GM18867 (cell line): ENCODE data around the gene SDCCAG8.

Experiments used
- ATAC-seq: cut with Tn5 transposase; IDR thresholded peaks from one replicate; pipeline ENCODE4 v1.9.1; 2021; ENCODE audit warnings: mild to moderate bottlenecking, moderate library complexity; ENCODE audit not compliant: unreplicated experiment

SDCCAG8 gene

GRCh38 chr1:243535014-243535413, 279.2 kb downstream of the SDCCAG8 start:
- no peak for ATAC-seq

- no peak for ATAC-seq
Measured at GRCh38 chr1:243539636-243540035, 283.8 kb downstream of the SDCCAG8 start.

GRCh38 chr1:243542739-243543415, 287.0 kb downstream of the SDCCAG8 start:
- no peak for ATAC-seq

- no peak for ATAC-seq
Measured at GRCh38 chr1:243543501-243543900, 287.7 kb downstream of the SDCCAG8 start.

GRCh38 chr1:243546457-243546856, 290.6 kb downstream of the SDCCAG8 start:
- ATAC-seq, result no peak

- no peak for ATAC-seq
Measured at GRCh38 chr1:243547891-243548290, 292.1 kb downstream of the SDCCAG8 start.

- no peak for ATAC-seq
Measured at GRCh38 chr1:243548516-243548915, 292.7 kb downstream of the SDCCAG8 start.

- ATAC-seq, result no peak
Measured at GRCh38 chr1:243549108-243549507, 293.3 kb downstream of the SDCCAG8 start.
